Measurements from ENCODE around the gene M1AP. TPM values are rescaled to one million over a fixed set of nuclear protein-coding genes. Genes with fewer than 3 reads are reported as not detected.

Gene M1AP
- total RNA-seq, 1 donor from 2014 or later: 1.6 TPM

- ATAC-seq: no peak
Observed at GRCh38 chr2:74540291-74540690, 107.8 kb downstream of the M1AP start.

GRCh38 chr2:74538881-74539339, 109.2 kb downstream of the M1AP start:
- ATAC-seq: no peak

- no peak for ATAC-seq
Observed at GRCh38 chr2:74537140-74537539, 111.0 kb downstream of the M1AP start.

GRCh38 chr2:74536166-74536950, 111.8 kb downstream of the M1AP start:
- no peak for ATAC-seq

- no peak for ATAC-seq
Observed at GRCh38 chr2:74535440-74535965, 112.6 kb downstream of the M1AP start.

GRCh38 chr2:74534411-74534810, 113.7 kb downstream of the M1AP start:
- no peak for ATAC-seq

GRCh38 chr2:74533464-74533863, 114.7 kb downstream of the M1AP start:
- ATAC-seq: no peak

- no peak for ATAC-seq
Observed at GRCh38 chr2:74532222-74532621, 115.9 kb downstream of the M1AP start.

GRCh38 chr2:74531666-74532065, 116.5 kb downstream of the M1AP start:
- no peak for ATAC-seq

- peak; percentile 1 for ATAC-seq
Observed at GRCh38 chr2:74530239-74531187, 117.6 kb downstream of the M1AP start.

- peak; percentile 90 for ATAC-seq
Observed at GRCh38 chr2:74529357-74530238, 118.5 kb downstream of the M1AP start, which contains the start of the genes AUP1 and HTRA2. AUP1 (minus strand) TSS chr2:74529706; CDS start chr2:74529629, 77 bp downstream. HTRA2 (plus strand) TSS chr2:74529933; CDS start chr2:74530007, 74 bp downstream.

GRCh38 chr2:74528600-74529356, 119.4 kb downstream of the M1AP start:
- ATAC-seq: no peak

GRCh38 chr2:74527741-74528140, 120.4 kb downstream of the M1AP start:
- ATAC-seq: no peak

- no peak for ATAC-seq
Observed at GRCh38 chr2:74526649-74527230, 121.4 kb downstream of the M1AP start.

- peak; percentile 74 for ATAC-seq
Observed at GRCh38 chr2:74525717-74526648, 122.1 kb downstream of the M1AP start, which contains the start of gene DQX1. DQX1 (minus strand) TSS chr2:74526231; CDS start chr2:74525729, 502 bp downstream.

- no peak for ATAC-seq
Observed at GRCh38 chr2:74524955-74525716, 123.0 kb downstream of the M1AP start.

GRCh38 chr2:74524005-74524404, 124.1 kb downstream of the M1AP start:
- ATAC-seq: no peak

- no peak for ATAC-seq
Observed at GRCh38 chr2:74522516-74522915, 125.6 kb downstream of the M1AP start.

GRCh38 chr2:74516650-74517049, 131.5 kb downstream of the M1AP start:
- no peak for ATAC-seq

Measured in esophagus mucosa (tissue), 1 donor.